GM15510 (cell line): ENCODE measurements around the gene LPGAT1.

Experiments
- POLR2A ChIP-seq: IDR thresholded peaks from 3 replicates; pipeline ENCODE4 v1.6.1; 2011; ENCODE audit warnings: borderline replicate concordance; ENCODE audit not compliant: insufficient read length; ENCODE audit errors: extremely low read depth

Gene LPGAT1

DNA sequence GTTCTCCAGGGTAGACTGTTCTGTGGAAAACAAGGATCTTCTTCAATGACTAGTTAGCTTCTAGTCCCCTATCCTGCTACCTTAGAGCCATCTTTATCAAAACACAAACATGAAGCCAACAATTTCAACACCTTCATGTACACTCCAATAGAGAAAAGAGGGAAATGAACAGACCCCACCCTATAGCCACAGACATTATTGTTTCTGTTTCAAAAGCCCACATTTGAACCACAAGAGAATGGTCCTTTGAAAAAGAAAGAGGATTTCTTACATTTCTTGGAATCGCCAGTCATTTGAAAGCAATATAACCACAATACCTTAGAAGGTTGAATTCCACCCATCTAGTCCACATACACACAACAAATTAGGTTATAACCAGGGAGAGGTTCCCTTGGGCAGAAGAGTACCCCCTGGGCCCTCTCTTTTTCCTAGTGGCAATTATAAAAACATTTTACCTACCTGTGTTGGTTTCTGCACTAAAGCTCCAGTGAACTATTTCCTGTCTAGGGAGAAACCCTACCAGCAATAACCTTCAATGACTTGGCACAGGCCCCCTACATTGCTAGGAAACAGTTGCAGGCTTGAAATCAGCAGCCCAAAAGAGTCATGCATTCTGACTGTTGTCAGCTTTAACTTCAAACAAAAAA, 2.7 kb upstream of the LPGAT1 start:
- TF ChIP-seq POLR2A = no peak

DNA sequence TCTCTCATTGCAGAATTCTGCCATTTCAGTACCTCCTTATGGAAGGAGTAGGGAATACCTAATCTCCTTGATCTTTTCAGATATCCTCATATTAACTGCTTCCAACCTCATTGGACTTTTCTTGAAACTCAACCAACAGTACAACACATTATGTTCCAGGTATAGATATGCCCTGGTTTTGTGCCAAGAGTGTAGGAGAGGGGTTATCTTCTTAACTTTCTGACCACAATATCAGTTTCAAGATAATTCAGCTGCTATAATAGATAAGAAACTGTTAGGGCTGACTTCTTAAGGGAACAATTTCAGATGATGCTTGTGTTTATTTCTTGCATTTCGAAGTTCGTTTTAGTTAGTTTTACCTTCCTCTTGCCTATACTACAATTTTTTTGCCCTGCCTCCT, 2.1 kb upstream of the LPGAT1 start:
- no peak for TF ChIP-seq POLR2A

DNA sequence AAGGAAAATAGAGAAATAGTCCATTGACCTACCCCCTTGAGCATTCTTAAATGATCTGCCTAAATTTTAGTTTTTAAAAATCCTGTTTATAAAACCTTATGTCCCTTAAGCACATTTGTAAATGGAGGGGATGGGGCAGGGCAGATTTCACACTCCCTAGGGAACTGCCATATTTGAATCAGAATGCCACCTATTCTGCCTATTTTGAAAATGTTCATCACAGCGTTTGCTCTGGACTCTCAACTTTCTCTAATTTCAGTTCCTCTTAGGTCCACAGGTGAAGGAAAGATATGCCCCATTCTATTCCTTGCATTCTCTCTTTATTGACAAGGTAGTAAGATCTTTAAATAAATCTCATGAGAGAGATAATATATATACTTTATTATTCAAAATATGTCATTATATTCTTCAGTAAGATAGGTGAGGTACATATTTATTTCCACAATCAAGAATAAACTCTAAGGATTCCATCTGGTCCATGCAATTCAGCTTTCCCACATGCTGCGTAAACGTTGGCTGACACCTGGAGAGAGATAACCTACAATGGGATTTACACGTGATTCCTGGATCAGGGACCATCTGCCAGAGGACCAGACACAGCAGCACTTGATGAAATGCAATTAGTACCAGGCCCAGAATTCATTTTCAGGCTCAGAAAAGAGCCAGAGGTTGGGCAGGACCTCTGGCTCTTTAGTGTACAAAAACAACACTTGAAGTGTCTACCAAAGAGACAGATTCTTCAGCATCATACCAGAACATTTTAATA, 1.2 kb upstream of the LPGAT1 start:
- TF ChIP-seq POLR2A = no peak

DNA sequence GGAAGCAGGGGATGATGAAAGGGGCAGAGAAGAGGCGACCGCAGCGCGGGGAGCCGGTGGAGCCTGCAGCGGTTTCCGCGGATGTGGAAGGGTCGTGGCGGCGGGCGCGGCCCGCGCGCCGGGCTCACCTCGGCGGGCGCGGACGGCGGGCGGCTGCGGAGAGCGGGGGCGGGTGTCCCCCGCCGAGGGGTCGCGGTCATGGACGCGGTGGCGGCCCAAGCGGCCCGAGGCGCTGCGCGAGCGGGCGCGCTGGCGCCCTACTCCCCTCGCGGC, 572 bp downstream of the LPGAT1 start:
- TF ChIP-seq POLR2A = no peak

DNA sequence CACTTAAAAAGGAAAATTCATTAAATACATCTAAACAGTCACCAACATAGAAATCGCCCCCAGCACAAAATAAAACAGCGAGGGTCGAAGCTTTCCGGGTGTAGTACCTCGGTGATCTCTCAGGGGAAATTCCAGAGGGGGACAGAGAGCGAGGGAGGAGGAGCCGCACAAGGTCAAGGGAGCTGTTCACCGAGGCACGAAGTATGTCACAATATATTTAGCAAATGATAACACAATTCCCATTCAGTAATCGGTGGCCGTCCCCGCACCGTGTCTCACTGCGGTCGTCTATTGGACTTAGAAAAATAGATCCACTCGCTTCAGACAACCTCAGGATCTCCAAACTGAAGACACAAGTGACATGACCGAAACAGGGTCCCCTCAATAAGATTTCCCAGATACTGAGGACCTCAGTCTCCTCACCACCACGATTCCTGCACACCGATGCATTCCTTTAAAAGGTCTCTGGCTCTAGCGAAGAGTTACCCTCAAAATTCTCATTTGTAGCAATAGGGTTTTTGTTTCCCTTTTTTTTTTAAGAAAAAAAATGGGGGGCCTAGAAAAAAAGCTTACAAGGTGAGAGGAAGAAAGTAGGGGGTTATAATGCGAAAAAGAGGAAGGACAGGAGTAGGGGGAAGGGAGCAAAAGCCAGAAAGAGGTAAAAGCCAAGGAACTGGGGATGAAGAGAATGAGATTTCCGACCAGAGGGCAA, 1.1 kb downstream of the LPGAT1 start:
- no peak for TF ChIP-seq POLR2A

DNA sequence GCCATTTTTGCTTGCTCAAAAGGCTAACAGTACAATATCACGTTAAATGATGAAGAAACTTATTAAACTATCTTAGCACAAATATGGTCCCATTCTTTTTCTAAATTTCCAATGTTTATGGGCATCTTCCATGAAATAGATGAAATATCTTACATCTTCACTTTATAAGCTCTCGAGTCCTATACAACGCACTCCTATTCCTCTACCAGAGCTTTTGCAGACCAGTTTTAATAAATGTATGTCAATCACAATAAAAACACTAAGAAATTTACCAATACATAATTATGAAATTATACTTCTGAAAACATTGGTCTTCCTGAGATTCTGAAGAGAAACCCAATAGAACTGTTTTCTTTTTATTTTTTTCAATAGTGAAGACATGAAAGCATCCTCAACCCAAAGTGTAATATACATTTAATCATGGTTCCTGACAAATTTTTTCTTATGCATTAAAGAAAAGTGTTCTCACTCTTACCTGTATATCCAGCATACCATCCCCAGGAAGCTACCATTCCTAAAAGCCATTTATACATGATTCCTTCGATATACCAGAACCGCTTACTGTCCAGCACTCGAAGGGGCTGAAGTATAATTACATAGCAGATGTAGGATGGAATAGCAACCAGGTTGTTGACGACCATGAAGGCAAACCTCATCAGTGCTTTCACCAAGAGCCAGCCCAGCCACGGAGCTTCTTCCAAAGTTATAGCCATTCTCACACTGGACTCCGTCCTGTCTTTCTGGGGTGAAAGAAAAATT, 1.8 kb downstream of the LPGAT1 start:
- no peak for TF ChIP-seq POLR2A

DNA sequence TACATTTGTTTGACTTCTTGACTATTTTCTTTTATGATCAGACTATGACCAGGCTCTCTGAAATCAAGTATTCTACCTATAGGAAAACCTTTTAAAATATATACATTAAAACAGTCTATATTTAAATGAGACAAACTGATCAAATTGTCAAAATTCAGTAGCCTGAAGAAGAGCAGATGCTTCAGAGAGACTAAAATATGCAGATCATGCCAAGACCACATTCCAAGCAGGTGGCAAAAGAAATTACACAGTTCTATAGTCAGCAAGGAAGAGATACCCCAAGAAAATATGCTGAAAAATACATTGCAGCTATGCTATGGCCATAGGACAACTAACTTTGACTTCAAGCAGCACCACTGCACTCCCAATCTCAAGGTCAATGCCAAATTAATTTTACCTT, 3.5 kb downstream of the LPGAT1 start:
- no peak for TF ChIP-seq POLR2A

DNA sequence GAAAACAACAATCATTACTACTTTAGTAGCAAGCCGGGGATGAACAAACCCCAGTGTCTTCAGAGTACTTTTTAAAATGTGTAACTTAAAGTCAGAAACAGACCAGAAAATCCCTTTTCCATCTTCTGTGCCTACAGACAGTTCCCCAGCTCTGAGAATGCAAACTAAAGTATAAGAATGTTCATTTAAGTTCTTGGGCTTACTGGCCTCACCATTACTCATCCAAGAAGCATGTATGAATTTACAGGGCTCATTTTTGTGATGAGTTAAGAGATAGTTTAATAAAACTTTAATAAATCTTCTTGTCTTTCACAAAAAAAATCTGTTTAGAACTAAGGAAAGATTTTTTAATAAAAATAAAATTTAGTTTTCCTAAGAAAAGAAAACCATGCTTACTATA, 4.6 kb downstream of the LPGAT1 start:
- no peak for TF ChIP-seq POLR2A

DNA sequence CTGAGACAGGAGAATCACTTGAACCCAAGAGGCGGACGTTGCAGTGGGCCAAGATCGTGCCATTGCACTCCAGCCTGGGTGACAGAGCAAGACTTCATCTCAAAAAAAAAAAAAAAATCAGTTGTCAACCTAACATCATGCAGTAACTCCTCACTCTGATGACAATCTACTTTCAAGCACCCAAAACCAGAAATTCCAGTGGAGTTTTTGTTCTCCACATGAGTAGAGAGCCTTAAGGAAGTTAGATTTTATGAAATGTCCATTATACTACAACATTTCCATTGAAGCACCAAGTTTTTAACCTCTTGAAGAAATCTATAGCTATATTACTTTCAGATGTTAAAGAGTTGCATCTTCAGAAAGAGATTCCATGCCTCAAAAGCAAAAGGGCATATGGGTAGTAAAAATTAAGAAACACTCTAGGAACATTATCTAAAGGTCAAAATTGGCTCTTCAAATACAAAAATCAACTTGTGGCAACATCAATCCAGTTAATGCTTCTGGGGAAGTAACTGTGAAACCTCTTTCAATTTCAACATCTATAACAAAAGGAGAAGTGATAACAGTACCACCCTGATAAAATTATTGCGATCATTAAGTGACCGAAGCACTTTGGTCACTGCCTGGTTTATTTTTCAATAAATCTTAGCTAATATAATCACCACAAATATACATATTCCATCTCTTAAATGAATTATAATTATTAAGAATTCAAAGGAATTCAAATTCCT, 7.7 kb downstream of the LPGAT1 start:
- TF ChIP-seq POLR2A = no peak

DNA sequence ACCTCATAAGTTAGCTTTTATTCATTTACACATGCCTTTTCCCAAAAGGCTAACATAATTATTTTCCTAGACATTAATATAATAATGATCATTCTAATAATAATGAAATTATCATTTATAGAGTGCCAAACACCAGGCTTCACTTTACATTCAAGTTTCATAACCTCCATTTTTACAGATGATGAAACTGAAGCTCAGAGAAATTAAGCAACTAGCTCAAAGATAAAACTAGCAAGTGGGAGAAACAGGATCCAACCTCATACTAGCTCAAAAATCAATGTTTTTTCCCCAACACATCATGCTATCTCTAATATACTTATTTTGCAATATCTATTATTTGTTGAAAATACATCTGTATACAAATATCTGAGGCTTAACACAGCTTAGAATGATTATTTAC, 14.0 kb downstream of the LPGAT1 start:
- TF ChIP-seq POLR2A = no peak

DNA sequence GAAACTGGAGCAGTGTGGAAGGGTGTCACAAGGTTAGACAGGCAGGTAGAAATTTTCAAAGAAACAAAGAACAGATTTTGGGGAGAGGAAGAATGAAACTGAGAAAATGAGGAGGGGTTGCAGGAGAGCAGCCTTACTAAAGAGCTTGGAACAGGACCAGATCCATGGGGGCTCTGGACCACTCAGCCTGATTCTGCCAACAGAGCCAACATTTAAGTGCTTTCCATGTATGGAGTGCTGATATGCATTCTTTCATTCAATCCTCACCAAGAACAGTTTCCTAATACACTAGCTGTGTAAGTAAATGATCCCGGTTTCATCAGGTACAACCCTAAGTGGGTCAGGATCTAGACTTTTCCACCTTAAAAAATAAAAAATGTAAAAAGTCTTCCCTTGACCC, 16.2 kb downstream of the LPGAT1 start:
- no peak for TF ChIP-seq POLR2A

DNA sequence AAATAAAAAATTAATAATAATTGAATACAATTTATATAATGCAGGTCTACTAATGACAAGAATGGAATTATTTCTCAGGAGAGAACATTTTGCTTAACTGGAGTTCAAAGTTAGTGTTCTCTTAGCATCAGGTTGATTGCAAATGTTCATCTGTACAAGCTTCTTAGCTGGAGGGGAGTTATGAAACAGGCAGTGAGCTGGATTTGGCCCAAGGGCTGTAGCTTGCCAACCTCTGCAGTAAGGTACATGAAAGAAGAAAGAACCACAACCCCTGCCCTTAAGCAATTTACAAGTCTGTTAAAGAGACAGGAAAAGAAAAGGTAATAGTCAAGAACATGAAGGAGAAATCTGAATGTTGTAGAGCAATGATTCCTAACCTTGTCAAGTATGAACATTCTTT, 17.0 kb downstream of the LPGAT1 start:
- TF ChIP-seq POLR2A = no peak

DNA sequence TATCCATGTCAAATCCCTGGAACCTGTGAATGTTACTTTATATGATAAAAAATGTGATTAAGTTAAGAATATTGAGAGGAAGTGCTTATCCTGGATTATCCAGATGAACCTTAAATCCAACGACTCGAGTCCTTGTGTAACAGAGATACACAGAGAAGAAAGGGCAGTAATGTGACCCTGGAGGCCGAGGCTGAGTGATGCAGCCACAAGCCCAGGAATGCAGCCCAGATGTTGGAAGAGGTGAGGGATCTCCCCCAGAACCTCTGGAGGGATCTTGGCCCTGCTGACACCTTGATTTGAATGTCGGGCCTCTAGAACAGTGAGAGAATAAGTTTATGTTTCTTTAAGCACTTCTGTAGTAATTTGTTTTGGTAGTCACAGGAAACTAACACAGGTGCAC, 18.0 kb downstream of the LPGAT1 start:
- no peak for TF ChIP-seq POLR2A

DNA sequence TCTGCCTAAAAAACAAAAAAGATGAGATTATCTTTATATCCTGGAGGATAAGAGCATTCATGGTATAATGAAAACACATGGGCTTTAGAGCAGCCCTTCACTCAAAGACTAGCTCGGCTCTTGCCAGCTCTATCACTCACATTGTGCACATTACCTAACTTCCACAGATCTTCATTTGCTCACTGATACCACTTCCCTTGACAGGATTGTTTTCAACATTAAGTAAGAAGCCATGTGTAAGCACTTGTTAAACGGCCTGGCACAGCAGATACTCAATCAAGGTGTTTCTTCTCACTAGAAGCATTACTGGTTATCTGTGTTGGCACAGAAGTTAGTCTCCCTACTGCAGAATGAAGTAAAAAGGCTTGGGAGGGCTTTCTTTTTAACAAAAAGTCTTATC, 18.7 kb downstream of the LPGAT1 start:
- TF ChIP-seq POLR2A = no peak

DNA sequence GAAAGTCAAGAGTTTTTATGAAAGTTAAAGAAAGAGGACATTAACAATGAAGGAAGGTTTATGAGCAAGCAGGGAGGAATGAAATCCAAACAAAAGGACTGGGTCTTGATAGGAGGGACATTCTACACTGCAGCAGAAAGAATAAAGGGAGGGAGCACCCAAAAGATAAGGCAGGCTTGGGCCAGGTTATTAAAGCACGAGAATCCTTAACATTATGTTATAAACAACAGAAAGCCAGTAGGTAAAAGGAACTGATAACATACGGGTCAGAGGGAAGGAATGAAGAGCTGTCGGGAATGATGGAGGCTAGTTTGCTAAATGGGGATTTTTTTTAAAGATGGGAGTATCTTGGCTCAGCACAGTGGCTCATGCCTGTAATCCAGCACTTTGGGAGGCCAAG, 19.4 kb downstream of the LPGAT1 start:
- TF ChIP-seq POLR2A = no peak

DNA sequence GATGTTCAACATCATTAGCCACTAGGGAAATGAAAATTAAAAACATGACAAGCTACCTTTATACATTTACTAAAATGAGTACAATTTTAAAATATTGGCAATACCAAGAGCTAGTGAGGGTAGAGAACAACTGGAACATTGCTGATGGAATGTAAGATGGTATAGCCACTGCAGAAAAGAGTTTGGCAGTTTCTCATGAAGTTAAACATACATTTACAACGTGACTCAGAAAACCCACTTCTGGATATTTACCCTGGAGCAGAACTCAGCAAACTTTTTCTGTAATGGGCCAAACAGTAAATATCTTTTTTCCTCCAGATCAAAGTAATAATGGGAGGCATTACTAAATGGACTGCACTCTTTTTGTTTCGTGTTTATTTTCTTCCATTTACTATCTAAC, 22.1 kb downstream of the LPGAT1 start:
- TF ChIP-seq POLR2A = no peak

DNA sequence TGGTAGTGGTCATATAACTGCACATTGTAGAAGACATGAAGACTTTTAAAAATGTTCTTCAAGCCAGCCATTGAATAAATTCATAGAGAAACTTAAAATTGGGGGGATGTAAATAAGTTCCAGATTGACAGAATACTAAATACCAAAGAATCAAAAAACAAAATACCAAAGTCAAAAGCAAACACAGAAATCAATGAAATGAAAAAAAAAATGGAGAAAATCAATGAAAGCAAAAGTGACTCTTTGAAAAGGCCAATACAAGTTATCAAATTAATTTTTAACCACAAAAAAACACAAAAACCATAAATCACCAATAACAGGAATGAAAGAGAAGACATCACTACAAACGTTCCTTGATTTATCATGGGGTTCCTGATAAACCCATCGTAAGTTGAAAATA, 25.6 kb downstream of the LPGAT1 start:
- no peak for TF ChIP-seq POLR2A
